HK-2 (cell line): Measurements from ENCODE around the gene SLC2A4.

Experiments used
- DNase-seq: peaks from one replicate; pipeline ENCODE4 v3.0.0-alpha.2; 2018; ENCODE audit not compliant: unreplicated experiment

Gene SLC2A4

GRCh38 chr17:7248796-7249195, 32.7 kb upstream of the SLC2A4 start:
- DNase-seq, result no peak

- DNase-seq, result no peak
Measured at GRCh38 chr17:7249214-7249613, 32.3 kb upstream of the SLC2A4 start.

- DNase-seq, result no peak
Measured at GRCh38 chr17:7249830-7250229, 31.7 kb upstream of the SLC2A4 start.

GRCh38 chr17:7250695-7251627, 30.6 kb upstream of the SLC2A4 start:
- DNase-seq, result no peak

GRCh38 chr17:7251661-7252175, 29.8 kb upstream of the SLC2A4 start, which contains the start of gene CTDNEP1:
TSS of gene CTDNEP1 (minus strand) at chr17:7251734. CDS start at chr17:7251296, 438 bp downstream.
- peak; percentile 99 for DNase-seq

GRCh38 chr17:7252176-7253043, 29.1 kb upstream of the SLC2A4 start, which contains the start of gene ELP5:
TSS of gene ELP5 (plus strand) at chr17:7252215. CDS start at chr17:7252551, 336 bp downstream.
- DNase-seq, result peak; percentile 93

- DNase-seq, result no peak
Measured at GRCh38 chr17:7253082-7253481, 28.4 kb upstream of the SLC2A4 start.

- DNase-seq, result no peak
Measured at GRCh38 chr17:7254511-7254910, 27.0 kb upstream of the SLC2A4 start.

- DNase-seq, result no peak
Measured at GRCh38 chr17:7256766-7257456, 24.6 kb upstream of the SLC2A4 start.

GRCh38 chr17:7258731-7259554, 22.6 kb upstream of the SLC2A4 start:
- DNase-seq, result no peak

GRCh38 chr17:7259555-7259889, 22.0 kb upstream of the SLC2A4 start:
- no peak for DNase-seq

- DNase-seq, result no peak
Measured at GRCh38 chr17:7260151-7260550, 21.4 kb upstream of the SLC2A4 start.

- no peak for DNase-seq
Measured at GRCh38 chr17:7260651-7261378, 20.7 kb upstream of the SLC2A4 start.

- no peak for DNase-seq
Measured at GRCh38 chr17:7261379-7262191, 19.9 kb upstream of the SLC2A4 start.

- no peak for DNase-seq
Measured at GRCh38 chr17:7262192-7262934, 19.2 kb upstream of the SLC2A4 start, which contains the start of gene CLDN7. TSS of gene CLDN7 (minus strand) at chr17:7262478. CDS start at chr17:7262043, 435 bp downstream.

- no peak for DNase-seq
Measured at GRCh38 chr17:7262935-7263800, 18.4 kb upstream of the SLC2A4 start.

- no peak for DNase-seq
Measured at GRCh38 chr17:7263801-7264078, 17.8 kb upstream of the SLC2A4 start.

GRCh38 chr17:7266784-7267183, 14.7 kb upstream of the SLC2A4 start:
- no peak for DNase-seq
